ENCODE data around the gene ADGRD2.

The ADGRD2 gene

GRCh38 chr9:124439086-124439485 is 11.2 kb upstream of the ADGRD2 start:
- DNase-seq, result no peak

DNA sequence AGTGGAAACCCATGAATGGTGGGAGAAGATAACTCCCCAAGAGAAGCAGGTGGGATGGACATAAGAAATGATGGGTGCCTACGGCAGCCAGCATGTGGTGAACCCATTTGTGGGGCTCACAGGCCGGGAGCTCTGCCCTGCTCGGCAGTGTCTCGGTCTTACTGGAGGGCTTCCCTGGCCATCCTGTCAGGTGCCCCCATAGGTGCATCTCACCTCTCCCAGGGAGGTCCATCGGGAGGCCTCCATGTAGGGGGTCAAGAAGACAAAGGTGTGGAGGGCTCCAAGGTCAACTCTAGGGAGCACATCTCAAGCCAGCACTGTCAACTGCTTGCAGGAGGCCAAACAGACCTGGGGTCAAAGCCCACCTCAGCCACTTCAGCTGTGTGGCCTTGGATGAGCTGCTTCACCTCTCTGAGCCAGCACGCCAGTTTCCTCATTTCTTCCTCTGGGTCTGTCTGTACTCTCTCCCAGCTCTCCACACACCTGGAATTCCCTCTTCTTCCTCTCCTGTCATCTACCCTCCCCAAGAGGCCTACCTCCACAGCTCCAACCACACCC is 10.5 kb upstream of the ADGRD2 start:
- no peak for DNase-seq

GRCh38 chr9:124440786-124441185 is 9.5 kb upstream of the ADGRD2 start:
- no peak for DNase-seq

DNA sequence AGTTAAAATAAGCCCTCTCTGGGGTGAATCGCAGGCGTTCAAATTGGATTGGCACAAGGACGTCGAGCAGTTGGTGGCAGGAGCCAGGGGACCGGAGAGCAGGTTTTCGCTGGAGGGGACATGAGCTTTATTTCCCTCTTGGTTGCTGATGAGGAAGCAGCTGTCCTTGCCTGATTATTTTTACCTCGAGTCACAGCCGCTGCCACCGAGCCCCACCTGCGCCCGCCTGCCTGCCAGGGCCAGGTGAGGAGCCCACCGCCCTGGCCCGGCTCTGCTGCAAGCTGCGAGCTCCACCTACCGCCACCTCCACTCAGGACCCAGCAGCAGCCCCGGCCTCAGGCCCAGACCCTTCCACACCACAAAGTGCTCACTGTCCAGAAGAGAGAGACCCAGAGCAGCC is 9.0 kb upstream of the ADGRD2 start:
- no peak for DNase-seq

GRCh38 chr9:124442379-124442778 is 7.9 kb upstream of the ADGRD2 start:
- no peak for DNase-seq

DNA sequence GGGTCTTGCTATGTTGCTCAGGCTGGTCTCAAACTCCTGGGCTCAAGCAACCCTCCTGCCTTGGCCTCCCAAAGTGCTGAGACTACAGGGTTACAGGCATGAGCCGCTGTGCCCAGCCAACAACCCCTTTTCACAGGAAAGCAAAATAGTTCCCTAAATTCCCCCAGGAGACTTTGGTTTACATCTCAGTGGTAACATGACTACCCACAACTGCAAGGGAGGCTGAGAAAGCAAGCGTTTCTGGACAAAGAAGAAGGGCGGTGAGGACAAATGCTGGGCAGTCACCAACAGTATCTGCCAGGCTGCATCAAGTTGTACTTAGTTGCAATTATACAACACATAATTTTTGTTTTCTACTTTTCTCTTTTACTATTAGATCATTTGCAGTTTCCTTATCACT is 7.4 kb upstream of the ADGRD2 start:
- DNase-seq, result no peak

DNA sequence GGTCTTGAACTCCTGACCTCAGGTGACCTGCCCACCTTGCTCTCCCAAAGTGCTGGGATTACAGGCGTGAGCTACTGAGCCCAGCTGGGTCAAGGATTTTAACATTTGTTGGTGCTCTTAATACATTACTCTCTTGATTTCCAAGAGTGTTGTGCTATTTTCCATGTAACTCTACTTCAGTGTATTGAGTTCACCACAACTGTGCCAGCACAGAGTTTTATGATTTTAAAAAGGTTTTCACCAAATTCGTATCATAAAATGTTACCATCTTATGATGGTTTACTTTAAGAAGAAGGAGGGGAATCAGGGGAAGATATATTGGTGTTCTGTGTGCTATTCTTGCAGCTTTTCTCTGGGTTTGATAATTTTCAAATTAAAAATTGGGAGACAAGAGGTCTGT is 6.6 kb upstream of the ADGRD2 start:
- DNase-seq, result no peak

DNA sequence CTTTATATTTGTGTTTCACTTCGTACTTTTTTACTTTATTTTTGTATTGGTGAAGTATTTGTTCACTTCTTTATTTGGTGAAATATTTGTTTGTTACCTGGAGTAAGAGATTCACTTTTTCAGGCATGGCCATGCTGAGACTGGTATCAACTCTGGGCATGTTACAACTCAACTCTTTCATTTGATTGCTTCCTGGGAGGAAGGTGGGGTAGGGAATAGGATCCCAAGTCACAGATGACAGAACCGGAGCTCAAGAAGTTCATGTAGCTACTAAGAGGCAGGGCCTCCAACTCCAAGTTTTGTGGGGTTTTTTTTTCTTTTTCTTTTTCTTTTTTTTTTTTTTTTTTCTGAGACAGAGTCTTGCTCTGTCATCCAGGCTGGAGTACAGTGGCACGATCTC is 6.1 kb upstream of the ADGRD2 start:
- no peak for DNase-seq

DNA sequence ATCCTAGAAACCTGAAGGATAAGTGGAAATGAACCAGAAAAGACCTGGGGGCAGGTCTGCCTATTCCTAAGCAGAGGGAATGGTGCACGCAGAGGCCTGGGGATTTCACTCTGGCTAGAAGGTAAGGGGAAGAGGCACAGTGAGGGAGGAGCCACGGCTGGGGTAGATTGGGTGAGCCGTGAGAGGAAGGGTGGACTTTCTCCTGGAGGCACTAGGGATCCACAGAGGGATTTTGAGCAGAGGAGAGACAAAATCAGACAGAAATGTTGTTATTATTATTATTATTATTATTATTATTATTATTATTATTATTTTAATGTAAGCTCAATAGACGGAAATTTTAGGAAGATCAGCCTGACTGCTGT is 3.0 kb upstream of the ADGRD2 start:
- no peak for DNase-seq

GRCh38 chr9:124448019-124448418 is 2.2 kb upstream of the ADGRD2 start:
- DNase-seq, result no peak

DNA sequence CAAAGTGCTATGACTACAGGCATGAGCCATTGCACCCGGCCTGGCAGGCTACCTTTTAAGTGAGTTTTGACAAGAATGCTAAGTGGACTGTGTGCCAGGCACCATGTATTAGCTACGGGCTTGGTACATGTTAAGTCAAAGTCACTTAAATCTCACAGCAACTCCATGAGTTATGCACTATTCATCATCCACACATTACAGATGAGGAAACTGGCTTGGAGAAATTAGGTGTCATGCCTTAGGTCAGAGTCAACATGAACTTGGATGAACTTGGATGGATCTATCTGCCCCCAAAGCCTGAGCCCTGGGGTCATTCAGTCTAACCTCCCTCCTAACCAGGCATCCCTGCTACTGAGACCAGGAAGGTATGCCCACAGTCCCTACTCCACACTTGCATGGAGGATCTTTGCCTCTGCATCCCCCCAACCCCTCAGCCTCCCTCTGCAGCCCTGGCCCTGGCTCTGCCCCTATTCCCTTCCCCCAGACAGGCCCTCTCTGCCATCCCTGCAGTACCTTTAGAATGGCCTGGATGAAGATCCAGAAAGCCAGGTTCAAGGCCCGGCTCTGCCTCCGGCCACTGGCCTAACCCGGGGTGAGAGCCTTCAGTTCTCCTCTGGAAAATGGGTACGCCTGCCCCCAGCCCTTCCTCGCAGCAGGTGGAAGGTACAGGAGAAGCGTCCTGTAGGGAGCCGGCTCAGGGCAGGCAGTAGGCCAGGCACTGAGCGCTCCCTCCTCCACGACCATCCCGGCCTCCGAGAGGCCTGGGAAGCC is 685 bp upstream of the ADGRD2 start:
- DNase-seq, result no peak

GRCh38 chr9:124450931-124451661 is 845 bp downstream of the ADGRD2 start:
- no peak for DNase-seq

DNA sequence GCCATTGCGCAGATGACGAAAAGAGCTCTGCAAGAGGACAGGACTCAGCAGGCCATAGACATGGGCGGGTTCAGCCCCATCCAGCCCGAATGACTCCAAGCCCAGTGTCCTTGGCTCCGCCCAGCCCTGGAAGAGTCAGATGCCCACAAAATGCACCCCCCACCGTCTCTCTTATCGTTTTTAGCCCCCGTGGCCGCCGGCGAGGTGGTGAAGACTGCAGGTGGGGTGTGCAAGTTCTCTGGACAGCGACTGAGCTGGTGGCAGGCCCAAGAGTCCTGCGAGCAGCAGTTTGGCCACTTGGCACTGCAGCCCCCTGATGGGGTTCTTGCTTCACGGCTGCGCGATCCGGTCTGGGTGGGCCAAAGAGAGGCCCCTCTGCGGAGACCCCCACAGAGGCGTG is 2.1 kb downstream of the ADGRD2 start:
- DNase-seq, result no peak

GRCh38 chr9:124452841-124453585 is 2.8 kb downstream of the ADGRD2 start:
- DNase-seq, result no peak

DNA sequence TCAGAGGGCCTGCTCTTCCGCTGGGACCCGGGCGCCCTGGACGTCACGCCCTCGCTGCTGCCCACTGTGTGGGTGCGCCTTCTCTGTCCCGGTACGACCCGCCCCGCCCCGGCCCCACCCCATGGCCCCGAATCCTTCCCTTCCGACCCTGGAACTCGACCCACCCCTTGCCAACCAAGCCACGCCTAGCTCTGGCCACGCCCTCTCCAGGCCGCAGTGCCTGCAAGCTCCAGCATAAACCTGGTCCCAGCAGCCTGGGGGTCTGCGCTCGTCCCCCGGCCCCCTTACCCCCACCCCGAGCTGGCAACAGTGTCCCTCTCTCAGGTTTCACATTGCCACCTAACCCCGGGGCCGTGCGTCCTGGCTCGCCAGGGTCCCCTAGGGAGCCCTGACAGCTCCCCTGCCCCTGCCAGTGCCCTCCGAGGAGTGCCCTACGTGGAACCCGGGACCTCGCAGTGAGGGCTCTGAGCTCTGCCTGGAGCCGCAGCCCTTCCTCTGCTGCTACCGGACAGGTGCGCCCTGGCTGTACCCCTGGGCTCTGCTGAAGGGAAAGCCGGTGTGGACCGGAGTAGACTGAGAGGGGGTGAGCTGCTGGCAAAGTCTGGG is 3.4 kb downstream of the ADGRD2 start:
- no peak for DNase-seq

- DNase-seq, result no peak
These were observed 4.0 kb downstream of the ADGRD2 start for GRCh38 chr9:124454296-124454695.

GRCh38 chr9:124454791-124455443 is 4.7 kb downstream of the ADGRD2 start:
- DNase-seq, result no peak

DNA sequence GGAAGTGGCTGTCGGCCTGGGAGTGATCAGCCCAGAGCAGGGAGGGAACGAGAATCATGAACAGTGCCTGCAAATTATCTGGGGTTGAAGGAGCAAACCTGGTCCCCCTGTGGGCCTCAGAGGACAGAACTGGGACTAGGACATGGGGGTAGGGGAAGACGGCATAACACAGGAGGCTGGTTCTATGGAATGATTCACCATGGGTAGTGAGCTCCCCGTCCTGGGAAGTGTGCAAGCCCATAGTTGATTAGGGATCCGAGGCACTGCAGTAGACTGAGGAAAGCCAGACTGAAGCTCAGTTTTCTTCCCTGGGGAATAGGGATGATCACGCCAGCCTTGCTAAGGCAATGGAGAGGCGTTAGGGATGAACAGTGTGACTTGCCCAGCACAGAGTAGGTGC is 5.6 kb downstream of the ADGRD2 start:
- no peak for DNase-seq

DNA sequence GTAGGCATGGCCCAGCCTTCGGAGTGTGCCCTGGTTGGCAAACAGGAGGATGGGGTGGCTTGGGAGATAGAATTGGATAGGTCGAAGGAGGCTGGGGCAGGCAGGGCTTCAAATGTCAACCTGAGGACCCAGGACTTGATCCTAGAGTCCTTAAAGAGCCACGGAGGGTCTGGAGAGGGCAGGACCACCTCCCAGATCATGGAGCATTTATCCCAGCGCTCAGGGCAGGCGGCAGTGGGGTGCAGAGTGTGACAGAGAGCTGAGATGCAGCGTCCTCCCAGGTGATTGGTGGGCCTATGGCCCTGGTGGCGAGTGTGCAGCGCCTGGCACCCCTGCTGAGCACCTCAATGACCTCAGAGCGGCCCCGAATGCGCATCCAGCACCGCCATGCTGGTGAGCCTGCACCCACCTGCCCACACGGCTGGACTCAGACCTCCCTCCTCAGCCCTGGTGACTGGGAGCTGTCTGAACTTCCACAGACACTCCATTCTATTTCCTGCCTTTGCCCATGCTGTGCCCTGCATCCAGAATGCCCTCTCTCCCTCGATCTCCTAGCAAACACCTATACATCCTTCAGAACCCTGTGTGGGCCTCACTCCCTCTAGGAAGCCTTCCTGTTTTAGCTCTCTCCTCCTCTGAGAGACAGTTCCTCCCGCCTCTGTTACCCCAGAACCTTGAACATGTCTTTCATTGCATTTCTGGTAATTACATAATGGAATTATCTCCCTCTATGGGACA is 6.3 kb downstream of the ADGRD2 start:
- no peak for DNase-seq

DNA sequence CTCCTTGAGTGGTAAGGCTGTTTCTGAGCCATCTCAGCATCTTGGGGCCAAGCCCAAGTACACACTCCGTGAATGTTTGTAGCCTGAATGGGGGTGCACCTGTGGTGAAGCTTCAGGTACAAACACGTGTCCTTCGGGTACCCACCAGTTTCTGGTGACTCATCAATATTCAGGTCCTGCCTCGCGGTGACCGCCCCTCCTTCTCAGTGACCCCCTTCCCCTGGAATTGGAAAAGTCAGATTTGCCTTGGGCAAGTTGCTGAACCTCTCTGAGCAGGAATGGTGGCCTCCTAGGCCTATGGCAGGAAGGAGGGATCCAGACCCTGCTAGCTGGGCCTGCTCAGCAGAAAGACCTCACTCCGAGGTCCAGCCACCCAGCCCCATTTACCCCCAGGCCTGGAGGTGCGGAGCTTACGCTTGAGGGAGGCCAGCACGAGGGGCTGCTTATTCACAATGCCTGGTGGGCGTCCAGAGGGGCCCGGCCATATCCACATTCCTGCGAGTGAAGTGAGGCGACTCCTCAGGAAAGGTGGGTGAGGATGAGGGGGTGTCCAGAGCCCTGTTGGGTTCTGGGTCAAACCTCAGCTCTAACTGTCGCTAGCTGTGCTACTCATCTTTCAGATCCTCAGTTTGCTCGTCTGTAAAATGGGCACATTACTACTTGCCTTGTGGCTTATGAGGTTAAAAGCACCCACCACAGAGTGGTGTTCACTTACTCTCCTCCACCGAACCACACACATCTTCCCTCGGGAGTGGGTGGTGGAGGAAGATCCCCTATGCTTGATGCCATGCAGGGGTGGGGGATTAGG is 7.0 kb downstream of the ADGRD2 start:
- no peak for DNase-seq

All from fibroblast of skin of abdomen (primary cell).